Measurements from ENCODE around the gene MIA2. TPM values are rescaled to one million over a fixed set of nuclear protein-coding genes. Genes with fewer than 3 reads are reported as not detected.
"Not testable (repeated sequence)": the region's sequence is repeated elsewhere in the genome, so short reads cannot be mapped to it uniquely, and the experiment has no call there.

Gene MIA2
- total RNA-seq, 4 donors from 2014 or later, result 10.9 to 17.0 (median 12.6) TPM

GRCh38 chr14:39258782-39259545 lies 25.2 kb downstream of the MIA2 start:
- H3K27ac ChIP-seq (replicated peaks in 1 of 4), result no peak overlapping the region
- no peaks in the 10 kb centered on the region for H3K27me3 ChIP-seq
- H3K36me3 ChIP-seq, result no peaks in the 10 kb centered on the region
- peaks cover 0 to 10% (median 2%) of the 10 kb centered on the region in 4 donors for H3K9me3 ChIP-seq
- DNase-seq (ENCODE audit: extremely low spot score), result no peak
- no peaks in the 10 kb centered on the region for H3K4me1 ChIP-seq
- no peak for TF ChIP-seq POLR2AphosphoS5 (IDR thresholded peaks at IDR 0.05)
- no peak for TF ChIP-seq POLR2A (IDR thresholded peaks at IDR 0.05; ENCODE audit: low read depth)
- TF ChIP-seq EP300 (IDR thresholded peaks at IDR 0.05), result no peak
- TF ChIP-seq CTCF (IDR thresholded peaks at IDR 0.05), result no peak
- H3K4me3 ChIP-seq, result no peak overlapping the region
- 70% methylated on average over 9 of the region's 12 CpGs for WGBS
- intact Hi-C loops (cut with DNase I), result no loop called here

- not testable (repeated sequence) for H3K9me3 ChIP-seq; DNase-seq (ENCODE audit: extremely low spot score); H3K27me3 ChIP-seq; H3K4me1 ChIP-seq; H3K4me3 ChIP-seq; H3K36me3 ChIP-seq; H3K27ac ChIP-seq (replicated peaks in 1 of 4)
- 94% methylated on average over 3 of the region's 3 CpGs for WGBS
- intact Hi-C loops (cut with DNase I), result loop anchor here (10.0 kb wide), 1 partner anchor 155 kb away; the partner anchor contains the start of gene SEC23A
Measured at GRCh38 chr14:39260161-39260560, 26.4 kb downstream of the MIA2 start.

GRCh38 chr14:39262214-39262613 lies 28.5 kb downstream of the MIA2 start:
- H3K36me3 ChIP-seq; H3K27me3 ChIP-seq; H3K27ac ChIP-seq (replicated peaks in 1 of 4); H3K4me3 ChIP-seq; H3K9me3 ChIP-seq; DNase-seq (ENCODE audit: extremely low spot score): not testable (repeated sequence)
- WGBS, result 100% methylated on average over 1 of the region's 1 CpG
- intact Hi-C loops (cut with DNase I), result loop anchor here (10.0 kb wide), 1 partner anchor 157 kb away; the partner anchor contains the start of gene SEC23A
- peaks cover 0 to 13% (median 8%) of the 10 kb centered on the region in 4 donors for H3K4me1 ChIP-seq

- Histone ChIP-seq H3K4me3 (no peak overlapping the region), H3K36me3 (no peaks in the 10 kb centered on the region), H3K9me3 (peaks cover 0 to 5% (median 0%) of the 10 kb centered on the region in 4 donors), H3K27me3 (no peaks in the 10 kb centered on the region), H3K27ac (replicated peaks in 1 of 4) (no peak overlapping the region), H3K4me1 (peaks cover 10 to 23% (median 21%) of the 10 kb centered on the region in 4 donors)
- no peak for TF ChIP-seq EP300 (IDR thresholded peaks at IDR 0.05)
- TF ChIP-seq CTCF (IDR thresholded peaks at IDR 0.05), result no peak
- TF ChIP-seq POLR2AphosphoS5 (IDR thresholded peaks at IDR 0.05), result no peak
- no peak for TF ChIP-seq POLR2A (IDR thresholded peaks at IDR 0.05; ENCODE audit: low read depth)
- DNase-seq (ENCODE audit: extremely low spot score), result no peak
- WGBS, result 92% methylated on average over 7 of the region's 7 CpGs
- intact Hi-C loops (cut with DNase I), result loop anchor here (10.0 kb wide), 1 partner anchor 159 kb away; the partner anchor contains the start of gene SEC23A
Measured at GRCh38 chr14:39264057-39264456, 30.3 kb downstream of the MIA2 start.

GRCh38 chr14:39264558-39264957 lies 30.8 kb downstream of the MIA2 start:
- intact Hi-C loops (cut with DNase I), result loop anchor here (10.0 kb wide), 1 partner anchor 160 kb away; the partner anchor contains the start of gene SEC23A
- Histone ChIP-seq H3K9me3 (peaks cover 0 to 5% (median 0%) of the 10 kb centered on the region in 4 donors), H3K27me3 (no peaks in the 10 kb centered on the region), H3K4me1 (peaks cover 11 to 28% (median 26%) of the 10 kb centered on the region in 4 donors), H3K36me3 (no peaks in the 10 kb centered on the region), H3K4me3 (no peak overlapping the region), H3K27ac (replicated peaks in 1 of 4) (no peak overlapping the region)
- no peak for DNase-seq (ENCODE audit: extremely low spot score)
- no peak for TF ChIP-seq EP300 (IDR thresholded peaks at IDR 0.05)
- no peak for TF ChIP-seq POLR2AphosphoS5 (IDR thresholded peaks at IDR 0.05)
- no peak for TF ChIP-seq CTCF (IDR thresholded peaks at IDR 0.05)
- TF ChIP-seq POLR2A (IDR thresholded peaks at IDR 0.05; ENCODE audit: low read depth), result no peak
- WGBS, result 84% methylated on average over 1 of the region's 1 CpG
